Middle frontal gyrus (tissue), 1 donor: ENCODE data around the gene SERPING1.

ENCODE experiments used
- DNase-seq: peaks from one replicate; pipeline ENCODE4 v3.0.0-alpha.2; 2015; ENCODE audit warnings: low spot score; ENCODE audit errors: extremely low spot score

Gene SERPING1

DNA sequence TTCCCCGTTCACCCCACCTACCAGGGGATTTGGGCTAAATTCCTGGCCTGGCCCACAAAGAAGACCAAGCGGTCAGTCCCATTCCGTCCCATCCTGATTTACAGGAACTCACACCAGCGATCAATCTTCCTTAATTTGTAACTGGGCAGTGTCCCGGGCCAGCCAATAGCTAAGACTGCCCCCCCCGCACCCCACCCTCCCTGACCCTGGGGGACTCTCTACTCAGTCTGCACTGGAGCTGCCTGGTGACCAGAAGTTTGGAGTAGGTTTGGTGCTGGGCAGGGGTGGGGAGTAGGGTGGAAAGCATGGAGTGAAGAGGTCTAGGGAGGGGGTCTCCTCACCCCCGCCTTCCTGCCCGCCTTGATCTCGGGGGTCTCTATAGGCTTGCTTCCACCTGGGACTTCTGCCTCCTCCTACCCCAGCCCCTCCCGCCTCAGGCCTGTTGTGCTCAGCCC is at the start of gene SERPING1:
SERPING1 (plus strand) TSS at position 225 of the 455 bp plus-strand sequence. CDS start 586 bp downstream, outside the sequence.
- DNase-seq: no peak

DNA sequence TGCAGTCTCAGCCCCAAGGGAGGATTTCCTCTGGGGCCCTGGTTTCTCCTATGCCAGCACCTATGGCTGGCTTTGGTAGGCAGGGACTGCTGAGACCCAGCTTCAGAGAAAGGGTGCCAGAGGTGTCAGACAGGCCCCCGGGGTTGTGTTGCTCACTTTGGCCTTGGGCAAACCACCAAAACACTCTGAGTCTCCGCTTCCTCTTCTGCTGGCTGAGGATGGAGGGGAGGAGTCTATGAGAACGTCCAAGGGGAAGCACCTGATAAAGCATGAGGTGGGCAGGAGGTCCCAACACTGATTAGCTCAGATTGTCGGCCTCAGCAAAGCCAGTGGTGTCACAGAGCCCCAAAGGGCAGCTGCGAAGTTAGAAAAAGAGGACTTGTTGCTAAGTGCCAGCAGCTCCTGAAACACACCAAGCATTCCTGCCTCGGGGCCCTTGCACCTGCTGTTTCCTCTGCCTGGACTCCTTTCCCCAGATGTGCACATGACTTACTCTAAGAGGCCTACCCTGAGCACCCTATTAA is 49.6 kb upstream of the SERPING1 start:
- DNase-seq: no peak

DNA sequence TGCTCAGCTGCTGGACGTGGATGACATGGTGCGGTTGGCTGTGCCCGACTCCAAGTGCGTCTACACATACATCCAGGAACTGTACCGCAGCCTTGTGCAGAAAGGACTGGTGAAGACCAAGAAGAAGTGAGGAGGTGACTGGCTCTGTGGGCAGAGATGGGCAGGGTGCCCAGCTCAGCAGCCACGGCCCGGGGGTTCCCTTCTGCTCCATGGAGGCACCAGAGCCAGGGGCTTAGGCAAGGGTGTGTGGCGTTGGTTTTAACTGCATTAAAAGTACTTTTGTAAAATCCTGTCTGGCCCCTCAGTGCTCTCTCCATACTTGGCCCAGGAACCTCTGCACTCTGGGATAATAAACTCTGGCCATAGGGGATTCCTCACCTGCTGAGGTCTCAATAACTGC is 47.5 kb upstream of the SERPING1 start:
- DNase-seq: no peak

DNA sequence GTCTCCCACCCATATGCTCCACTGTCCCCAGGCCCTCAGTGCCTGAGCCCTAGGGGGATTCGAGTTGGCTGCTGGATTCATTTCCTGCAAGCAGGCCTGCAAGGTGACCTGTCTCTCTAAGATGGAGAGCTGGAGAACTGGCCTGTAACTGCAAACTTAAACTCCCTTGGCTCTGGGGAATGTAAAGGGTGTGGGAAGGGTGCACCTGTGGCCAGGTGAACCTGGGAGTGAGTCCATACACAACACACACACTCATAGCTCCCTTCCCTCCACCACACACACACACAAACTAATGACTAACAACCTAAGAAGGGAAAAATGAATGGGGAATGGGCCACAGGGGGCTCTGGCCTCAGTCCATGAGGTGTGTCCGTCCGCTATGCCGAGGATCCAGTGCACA is 45.5 kb upstream of the SERPING1 start:
- DNase-seq: no peak

DNA sequence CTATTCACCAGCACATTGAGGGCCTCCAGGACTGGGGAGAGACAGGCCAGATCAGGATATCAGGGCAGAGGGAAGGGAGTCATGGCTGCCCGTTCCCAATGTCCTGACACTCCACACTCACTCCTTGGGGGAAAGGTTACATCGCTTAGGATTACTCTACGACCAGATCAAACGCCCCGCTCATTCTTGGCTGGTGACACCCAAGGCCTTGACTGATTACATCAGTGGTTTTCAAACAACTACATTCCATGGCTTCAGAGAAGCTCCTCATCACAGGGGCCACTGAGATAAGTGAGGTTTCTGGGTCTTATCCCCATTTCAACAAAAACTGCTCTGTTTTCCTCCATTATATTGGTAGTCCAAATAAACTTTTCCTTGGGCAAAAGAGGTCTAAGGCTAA is 45.0 kb upstream of the SERPING1 start:
- DNase-seq: no peak

DNA sequence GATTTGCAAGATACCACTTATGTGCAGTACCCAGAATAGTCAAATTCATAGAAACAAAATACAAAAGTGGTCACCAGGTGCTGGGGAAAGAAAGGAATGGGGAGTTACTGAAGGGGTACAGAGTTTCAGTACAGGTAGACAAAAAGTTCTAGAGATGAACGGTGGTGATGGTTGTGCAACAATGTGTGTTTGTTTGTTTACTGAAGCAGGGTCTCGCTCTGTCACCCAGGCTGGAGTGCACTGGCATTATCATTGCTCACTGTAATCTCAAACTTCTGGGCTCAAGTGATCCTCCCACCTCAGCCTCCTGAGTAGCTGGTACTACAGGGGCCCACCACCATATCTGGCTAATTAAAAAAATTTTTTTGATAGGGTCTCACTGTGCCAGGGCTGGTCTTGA is 42.1 kb upstream of the SERPING1 start:
- DNase-seq: no peak

DNA sequence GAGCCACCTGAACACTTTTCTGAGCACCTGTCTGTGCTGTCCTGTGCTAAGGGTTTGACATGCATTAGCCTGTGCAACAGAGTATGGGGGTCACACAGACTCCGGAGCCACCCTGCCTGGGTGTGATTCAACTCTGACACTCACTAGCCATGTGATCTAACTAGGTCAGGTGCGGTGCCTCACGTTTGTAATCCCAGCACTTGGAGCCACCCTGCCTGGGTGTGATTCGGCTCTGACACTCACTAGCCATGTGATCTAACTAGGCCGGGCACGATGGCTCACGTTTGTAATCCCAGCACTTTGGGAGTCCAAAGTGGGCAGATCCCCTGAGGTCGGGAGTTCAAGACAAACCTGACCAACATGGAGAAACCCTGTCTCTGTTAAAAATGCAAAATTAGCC is 41.4 kb upstream of the SERPING1 start:
- no peak for DNase-seq

DNA sequence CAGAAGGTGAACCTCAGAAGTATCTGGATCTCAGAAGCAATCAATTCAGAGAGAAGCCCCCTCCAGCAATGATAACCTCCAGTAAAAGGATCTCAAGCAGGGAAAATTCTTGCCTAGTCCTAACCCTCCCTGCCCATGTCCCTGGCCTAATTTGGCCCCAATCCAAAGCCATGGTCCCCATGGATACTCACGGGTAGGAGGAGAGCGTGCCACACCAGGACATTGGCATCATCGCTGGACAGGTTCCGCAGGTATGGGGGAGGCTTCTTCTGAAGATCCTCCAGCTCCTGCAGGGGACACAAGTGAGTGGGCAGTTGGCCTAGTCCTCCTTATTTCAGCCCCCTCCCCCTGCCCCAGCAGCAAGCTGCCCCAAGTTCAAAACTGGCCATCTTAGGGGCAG is 37.3 kb upstream of the SERPING1 start:
- DNase-seq: no peak

DNA sequence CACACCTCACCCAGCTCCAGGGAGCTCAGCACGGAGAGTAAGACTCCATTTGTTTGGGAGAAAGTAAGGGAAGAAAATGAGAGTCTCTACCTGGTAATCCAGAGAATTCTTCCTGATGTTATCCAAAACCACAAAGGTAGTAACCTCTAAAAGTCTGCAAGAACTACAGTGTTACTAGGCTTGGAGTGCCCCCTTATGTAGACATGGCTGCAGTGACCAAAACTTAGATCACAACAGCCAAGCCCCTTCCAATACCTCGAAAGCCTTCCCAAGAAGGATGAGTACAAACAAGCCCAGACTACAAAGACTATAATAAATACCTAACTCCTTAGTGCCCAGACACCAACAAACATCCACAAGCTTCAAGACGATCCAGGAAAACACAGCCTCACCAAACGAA is 34.9 kb upstream of the SERPING1 start:
- DNase-seq: no peak

DNA sequence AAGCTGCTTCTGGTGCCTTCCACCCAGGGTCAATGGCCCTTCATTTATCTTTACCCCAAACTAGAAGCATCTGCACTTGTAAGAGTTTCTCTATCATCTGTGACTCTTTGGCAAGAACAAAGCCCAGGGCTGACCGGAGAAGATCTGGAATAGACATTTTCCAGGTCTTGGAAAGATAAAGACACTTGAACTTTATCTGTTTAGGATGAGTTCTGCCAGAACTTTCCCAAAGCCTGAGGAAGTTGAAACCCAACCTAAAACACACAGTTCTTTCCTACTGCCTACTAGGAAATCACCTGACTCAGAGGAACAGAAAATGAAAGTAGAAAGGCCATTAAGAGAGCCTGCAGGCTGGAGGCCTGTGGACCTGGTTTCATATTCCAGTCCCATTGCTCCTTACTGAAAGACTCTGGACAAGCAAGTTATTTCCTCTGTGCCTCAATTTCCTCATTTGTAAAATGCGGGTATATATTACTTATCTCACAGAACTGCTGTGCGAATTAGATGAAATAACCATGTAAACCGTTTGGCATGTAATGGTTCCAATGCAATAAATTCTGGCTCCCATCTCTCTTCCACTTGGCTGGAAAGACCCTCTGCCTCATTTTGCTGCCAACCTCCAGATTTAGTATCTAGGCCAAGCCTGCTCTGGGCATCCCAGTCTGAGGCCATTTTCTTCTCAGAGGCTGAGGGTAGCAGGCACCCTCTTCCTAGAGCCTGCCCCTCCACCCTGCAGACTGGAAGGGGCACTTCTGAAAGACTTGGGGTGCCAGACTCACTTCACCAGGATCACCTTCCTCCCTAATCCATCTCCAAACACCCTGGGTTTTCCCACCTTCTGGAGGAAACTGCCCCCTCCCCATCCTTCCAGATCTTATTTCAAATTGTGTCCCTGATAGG is 31.2 kb upstream of the SERPING1 start:
- no peak for DNase-seq

DNA sequence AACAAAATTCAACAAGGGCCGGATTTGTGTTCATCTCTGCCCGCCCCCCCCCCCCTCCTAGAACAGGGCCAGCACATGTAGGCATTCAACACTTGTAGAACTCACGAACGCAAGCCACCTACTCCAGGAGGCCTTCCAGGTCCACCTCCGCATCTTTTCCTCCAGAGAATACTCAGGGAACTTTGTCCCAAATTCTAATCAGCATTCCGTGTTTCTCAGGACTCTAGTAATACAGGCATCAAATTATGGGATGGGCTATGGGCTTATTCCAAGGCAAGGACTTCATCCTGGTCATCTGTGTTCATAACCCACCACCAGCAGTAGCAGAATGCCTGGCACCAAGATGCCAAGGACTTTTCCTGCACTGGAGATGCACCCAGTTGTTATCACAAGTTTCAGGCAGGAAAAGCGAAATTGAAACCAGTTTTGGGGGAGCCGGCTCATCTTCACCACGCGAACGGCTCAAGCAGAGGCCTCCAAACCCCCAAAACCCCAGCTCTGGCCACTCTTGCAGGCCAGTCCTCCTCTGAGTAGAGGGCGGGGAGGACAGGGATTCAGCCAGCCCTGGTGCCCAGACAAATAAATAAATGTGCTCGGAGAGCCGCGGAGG is 30.5 kb upstream of the SERPING1 start:
- DNase-seq: no peak

DNA sequence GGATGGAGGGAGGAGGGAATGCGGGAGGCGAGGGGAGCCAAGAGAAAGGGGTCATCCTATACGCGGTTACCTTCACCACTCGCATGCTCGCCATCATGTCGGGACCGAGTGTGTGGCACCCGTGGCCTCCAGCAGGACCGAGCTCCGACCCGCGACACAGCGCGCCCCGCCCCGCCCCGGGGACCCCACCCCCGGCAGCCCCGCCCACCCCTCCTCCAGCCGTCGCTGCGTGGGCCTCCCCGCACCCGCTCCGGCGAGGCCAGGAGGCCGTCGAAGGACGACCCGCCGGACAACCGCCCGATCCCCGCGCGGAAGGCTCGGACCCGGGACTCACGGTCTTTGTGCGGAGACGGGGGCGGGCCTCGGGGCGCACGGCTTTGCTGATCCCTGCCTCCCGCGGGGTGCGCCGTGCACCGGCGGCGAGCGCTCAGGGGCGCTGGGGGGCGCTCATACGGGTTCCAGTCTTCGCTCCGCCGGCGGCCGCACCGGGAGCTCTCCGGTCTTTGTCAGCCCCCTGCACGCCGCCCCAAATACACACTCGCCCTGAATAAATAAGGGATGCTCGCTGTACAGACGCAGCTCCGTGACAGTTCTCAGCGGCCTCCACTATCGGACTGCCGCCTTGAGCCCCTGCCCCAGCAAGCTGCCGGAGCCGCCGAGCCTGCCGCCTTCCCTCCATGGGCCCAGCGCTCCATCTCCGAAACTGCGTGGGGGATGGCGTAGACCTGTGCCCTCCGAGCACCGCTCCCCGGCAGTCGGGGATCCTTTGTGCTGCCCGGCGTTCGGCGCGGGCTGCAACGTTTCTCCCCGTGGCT is 29.8 kb upstream of the SERPING1 start, which contains the start of gene UBE2L6:
UBE2L6 (minus strand) TSS at position 158 of the 815 bp plus-strand sequence; CDS start at position 97, 61 bp downstream.
- DNase-seq: peak; percentile 35

DNA sequence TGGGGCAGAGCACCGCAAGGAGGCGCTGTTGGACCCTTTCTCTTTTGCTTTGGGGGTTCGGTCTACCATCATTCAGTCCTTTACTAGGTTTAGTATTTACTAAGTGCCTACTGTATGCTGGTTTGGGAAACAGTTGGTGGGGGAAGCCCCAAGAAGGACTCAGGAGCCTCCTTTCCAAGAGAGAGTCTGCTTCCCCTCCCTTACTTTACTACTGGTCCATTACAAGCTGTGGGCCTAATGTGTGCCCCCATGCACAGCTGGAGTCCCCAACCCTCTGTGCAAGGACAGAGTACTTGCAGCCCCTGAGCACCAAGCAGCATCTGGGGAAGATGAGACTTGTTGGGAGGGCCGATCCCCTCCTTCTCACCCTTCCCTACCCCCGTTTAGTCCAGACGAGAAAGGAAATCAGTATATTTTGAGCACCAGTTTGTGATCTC is 29.1 kb upstream of the SERPING1 start:
- DNase-seq: peak; percentile 53

DNA sequence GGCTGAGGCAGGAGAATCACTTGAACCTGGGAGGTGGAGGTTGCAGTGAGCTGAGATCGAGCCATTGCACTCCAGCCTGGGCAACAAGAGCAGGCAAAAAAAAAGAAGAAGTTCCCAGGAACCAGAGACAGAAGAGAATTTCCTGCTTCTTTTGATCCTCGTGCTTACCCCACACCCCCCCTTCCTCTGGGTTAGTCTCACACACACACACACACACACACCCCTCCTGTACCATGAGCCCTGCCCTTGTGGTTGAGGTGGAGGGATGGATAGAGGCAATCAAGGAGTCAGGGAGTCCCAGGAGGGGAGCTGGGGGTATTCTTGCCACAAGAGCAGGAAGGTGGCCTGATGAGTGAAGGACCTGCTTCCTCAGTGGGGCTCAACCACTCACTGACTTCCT is 25.9 kb upstream of the SERPING1 start:
- DNase-seq: no peak

DNA sequence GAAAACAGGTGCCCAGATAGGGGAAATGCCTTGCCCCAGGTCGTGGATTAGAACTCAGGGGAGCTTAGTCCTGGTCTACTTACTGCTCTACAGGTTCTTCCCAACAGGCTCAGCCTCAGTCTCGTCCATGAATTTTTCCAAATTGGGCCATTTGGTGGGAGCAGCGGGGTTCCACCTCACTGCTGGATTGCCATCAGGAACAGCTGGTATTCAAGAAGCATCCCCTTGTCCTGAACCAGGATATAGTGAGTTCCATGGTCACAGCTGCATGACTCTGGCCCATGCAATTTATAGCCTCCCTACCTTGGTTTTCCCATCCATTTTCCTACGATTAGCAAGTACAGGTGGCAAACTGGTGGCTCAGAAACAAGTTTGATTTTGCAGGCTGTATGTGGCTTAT is 23.4 kb upstream of the SERPING1 start:
- DNase-seq: no peak

DNA sequence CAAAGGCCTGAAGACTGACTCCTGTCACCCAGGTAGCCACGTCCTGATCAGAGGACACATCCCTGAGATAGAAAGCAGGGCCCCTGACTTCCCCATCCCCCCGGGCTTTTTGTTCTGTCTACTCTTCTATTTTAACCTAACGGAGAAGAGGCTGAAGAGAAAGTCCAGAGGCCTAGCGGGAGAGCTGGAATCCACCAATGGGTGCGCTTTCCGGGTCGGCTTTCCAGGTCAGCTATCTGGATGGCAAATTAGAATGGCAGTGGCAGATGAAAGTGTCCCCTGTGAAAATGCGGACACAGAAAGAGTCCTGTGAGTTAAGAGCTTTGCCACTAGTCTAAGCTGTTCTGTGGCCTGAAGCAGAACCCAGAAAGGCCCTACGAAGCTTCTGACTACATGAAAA is 13.1 kb upstream of the SERPING1 start:
- no peak for DNase-seq

DNA sequence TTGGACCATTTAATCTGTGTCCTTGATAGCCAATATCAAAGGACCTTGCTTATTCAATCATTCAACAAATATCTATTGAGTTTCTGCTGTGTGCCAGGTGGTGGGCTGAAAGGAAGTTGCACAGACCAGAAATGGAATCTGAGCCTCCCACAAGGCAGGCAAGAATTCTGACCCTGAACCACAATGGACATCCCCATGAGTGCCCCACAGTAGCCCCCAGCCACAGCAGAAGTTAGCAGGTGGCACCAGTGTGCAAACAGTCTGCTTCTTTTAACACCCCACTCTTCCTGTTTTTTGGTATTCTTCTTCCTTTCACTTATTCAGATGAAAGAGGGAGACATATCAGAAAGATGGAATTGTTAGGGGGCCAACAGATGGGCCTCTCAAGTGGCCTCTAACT is 12.2 kb upstream of the SERPING1 start:
- DNase-seq: no peak

DNA sequence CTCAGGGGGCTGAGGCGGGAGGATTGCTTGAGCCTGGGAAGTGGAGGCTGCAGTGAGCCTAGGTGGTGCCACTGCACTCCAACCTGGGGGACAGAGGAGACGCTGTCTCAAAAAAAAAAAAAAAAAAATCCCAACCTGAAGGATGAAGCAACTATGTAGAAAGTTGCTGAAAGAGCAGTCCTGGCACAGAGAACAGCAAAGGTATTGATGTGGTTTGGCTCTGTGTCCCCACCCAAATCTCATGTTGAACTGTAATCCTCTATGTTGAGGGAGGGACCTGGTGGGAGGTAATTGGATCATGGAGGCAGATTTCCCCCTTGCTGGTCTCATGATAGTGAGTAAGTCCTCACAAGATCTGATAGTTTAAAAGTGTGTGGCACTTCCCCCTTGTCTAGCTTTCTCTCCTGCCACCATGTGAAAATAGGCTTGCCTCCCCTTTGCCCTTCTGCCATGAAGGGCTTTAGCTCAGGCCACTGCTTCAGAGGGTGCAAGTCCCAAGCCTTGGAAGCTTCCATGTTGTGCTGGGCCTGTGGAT is 10.7 kb upstream of the SERPING1 start:
- DNase-seq: no peak

DNA sequence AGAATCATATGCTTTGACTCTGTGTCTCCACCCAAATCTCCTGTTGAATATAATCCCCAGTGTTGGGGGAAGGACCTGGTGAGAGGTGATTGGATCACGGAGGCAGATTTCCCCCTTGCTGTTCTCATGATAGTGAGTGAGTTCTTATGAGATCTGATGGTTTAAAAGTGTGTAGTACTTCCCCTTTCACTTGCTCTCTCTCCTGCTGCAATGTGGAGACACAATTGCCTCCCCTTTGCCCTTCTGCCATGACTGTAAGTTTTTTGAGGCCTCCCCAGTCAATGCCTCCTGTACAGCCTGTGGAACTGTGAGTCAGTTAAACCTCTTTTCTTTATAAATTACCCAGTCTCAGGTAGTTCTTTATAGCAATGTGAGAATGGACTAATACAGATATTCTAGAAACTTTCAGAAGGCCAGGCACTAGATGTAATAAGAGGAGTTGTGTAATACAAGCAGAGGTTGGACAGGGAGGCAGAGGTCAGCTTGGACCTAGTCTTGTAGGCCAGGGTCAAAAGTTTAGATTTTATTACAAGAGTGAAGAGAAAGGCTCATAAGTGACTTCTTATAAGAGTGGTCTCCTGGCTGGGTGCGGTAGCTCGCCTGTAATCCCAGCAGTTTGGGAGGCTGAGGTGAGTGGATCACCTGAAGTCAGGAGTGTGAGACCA is 9.3 kb upstream of the SERPING1 start:
- no peak for DNase-seq

DNA sequence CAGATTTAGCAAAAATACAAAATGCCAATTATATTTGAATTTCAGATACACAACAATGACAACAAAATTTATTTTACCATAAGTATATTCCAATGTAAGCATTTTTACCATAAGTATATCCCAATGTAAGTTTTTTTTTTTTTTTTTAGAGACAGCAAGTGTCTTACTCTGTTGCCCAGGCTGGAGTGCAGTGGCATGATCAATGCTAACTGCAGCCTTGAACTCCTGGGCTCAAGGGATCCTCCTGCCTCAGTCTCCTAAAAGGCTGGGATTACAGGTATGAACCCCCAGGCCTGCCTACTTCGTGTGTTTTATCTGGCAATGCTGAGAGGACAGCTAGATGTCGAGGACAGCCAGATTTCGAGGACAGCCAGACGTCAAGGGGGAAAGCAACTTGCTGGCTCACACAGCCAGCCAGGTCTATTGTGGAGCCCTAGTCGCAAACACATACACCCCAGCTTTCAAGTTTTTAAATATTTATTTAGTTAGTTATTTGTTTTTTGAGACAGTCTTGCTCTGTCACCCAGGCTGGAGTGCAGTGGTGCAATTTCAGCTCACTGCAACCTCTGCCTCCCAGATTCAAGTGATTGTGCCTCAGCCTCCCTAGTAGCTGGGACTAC is 1.1 kb upstream of the SERPING1 start:
- no peak for DNase-seq
